PC-3 (cell line): ENCODE data around the gene LIPF.

Source experiments
- CTCF ChIP-seq: fragments of 300-600 bp; sonication (generic); conservative IDR thresholded peaks from 2 replicates; pipeline ENCODE4 v1.5.1; 2017; ENCODE audit warnings: antibody characterized with exemption, low read depth, mild to moderate bottlenecking, low read length
- EZH2 ChIP-seq: fragments of 300-600 bp; sonication (generic); IDR thresholded peaks from one replicate; pipeline ENCODE4 v1.6.1; 2017; ENCODE audit warnings: antibody characterized with exemption, mild to moderate bottlenecking, low read length; ENCODE audit not compliant: unreplicated experiment
- EZH2phosphoT487 ChIP-seq: fragments of 300-600 bp; sonication (generic); IDR thresholded peaks from 2 replicates; pipeline ENCODE4 v1.6.1; 2018; ENCODE audit warnings: mild to moderate bottlenecking, antibody characterized with exemption, low read length, borderline replicate concordance

GRCh38 chr10:88664142-88664541, at the start of gene LIPF:
- TF ChIP-seq CTCF: no peak
- no peak for TF ChIP-seq EZH2phosphoT487
- TF ChIP-seq EZH2: no peak
